Progenitor cell of endocrine pancreas (in vitro differentiated cells): ENCODE data around the gene NOX4. TPM values are rescaled to one million over a fixed set of nuclear protein-coding genes. Genes with fewer than 3 reads are reported as not detected.

Experiments used
- DNase-seq: peaks from one replicate; pipeline ENCODE4 v3.0.0; 2021; ENCODE audit warnings: low spot score; ENCODE audit not compliant: unreplicated experiment
- H3K27ac Mint-ChIP-seq: 2 replicates; pipeline ENCODE4 v1.8.0; 2021; ENCODE audit warnings: mild to moderate bottlenecking, moderate library complexity, mixed read lengths
- H3K27me3 Mint-ChIP-seq: 2 replicates; pipeline ENCODE4 v1.8.0; 2021; ENCODE audit warnings: mixed read lengths
- H3K36me3 Mint-ChIP-seq: 2 replicates; pipeline ENCODE4 v1.8.0; 2022; ENCODE audit warnings: mixed read lengths; ENCODE audit not compliant: insufficient read depth
- H3K4me1 Mint-ChIP-seq: 2 replicates; pipeline ENCODE4 v1.8.0; 2021; ENCODE audit warnings: low read depth, mixed read lengths
- H3K4me3 Mint-ChIP-seq: 2 replicates; pipeline ENCODE4 v1.8.0; 2021; ENCODE audit warnings: low read depth, mild to moderate bottlenecking, moderate library complexity, mixed read lengths
- H3K9me3 Mint-ChIP-seq: 2 replicates; pipeline ENCODE4 v1.8.0; 2021; ENCODE audit warnings: low read depth, mixed read lengths
- long read RNA-seq: library from polyadenylated mRNA; unstranded; transcript quantifications from one replicate; pipeline ENCODE4 v2.0.0, GENCODE V29; 2020
- total RNA-seq: library from RNA; stranded (reverse); gene quantifications from 2 replicates; pipeline ENCODE4 v1.2.1, GENCODE V29; 2021
- TF ChIP-seq, protein P1 (sequence below): fragments of 200-600 bp; sonication (generic); IDR thresholded peaks from one replicate; pipeline ENCODE4 v1.5.0; 2021; ENCODE audit warnings: antibody characterized with exemption, mild to moderate bottlenecking; ENCODE audit not compliant: unreplicated experiment

Gene NOX4
- total RNA-seq, result 6.7 and 7.9 TPM in 2 replicates
- long read RNA-seq, transcript NOX4-201 (18 exons, 2,388 nt), result major isoform, 7 of 33 reads
- long read RNA-seq, partial matches to known transcripts, result 4 of 33 reads
- long read RNA-seq, other reads (novel, unspliced or antisense), result 19 of 33 reads

DNA sequence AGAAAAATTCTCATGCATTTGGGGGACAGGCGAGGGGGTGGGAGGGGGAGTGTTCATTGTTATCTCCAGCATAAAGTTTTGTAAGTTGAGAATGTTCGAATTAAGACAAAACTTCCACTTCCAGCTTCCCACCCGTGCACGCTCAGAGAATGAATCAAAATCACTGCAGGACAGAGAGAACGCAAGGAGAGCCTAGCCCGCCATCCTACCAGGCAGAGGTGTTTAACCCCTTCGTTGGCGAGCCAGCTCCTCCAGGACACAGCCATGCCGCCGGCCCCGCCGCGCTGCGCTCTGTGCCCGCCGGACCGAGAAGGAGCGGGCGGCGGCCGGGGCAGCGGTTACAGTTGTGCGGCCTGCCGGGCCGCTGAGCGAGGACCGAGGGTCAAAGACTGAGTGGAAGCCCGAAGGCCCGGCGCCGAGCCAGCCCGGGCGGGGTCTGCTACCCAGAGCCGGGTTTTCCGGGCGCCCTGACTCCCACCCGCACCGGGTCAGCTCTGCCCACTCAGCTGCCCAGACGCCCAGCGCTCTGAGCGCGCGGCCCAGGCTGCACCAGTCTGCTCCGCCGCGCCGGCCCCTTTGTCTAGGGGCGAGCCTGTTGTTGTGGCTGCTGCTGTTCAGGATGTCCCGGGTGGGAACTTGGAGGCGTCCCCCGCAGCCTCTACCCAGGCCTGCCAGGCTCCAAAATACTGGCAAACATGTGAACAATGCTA is at the start of gene NOX4:
Gene NOX4, minus strand, starts transcription at position 395 of the 710 bp plus-strand sequence. Its CDS starts 129 bp downstream, at position 266.
- Mint-ChIP-seq H3K27me3 (no peaks in the 10 kb centered on the region), H3K4me1 (peaks cover 24% of the 10 kb centered on the region), H3K27ac (peak within 1 kb of the TSS; percentile 97)

DNA sequence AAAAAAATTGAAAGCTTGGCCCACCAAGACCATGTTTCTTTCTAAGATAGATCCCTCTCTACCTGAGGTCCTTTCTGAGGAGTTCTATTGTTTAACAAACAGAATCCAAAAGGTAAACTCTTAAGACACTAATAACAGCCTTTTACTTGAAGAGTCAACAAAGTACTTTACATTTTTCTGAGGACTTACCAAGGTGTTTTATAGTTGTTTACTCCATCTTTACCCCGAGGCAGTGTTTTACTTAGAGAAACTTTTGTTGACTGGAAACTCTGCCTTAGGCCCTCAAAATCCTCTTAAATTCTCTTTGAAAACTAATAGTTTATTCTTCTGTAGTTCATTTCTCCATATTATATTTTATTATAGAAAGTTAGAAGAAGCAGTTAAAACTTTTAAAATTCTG is 49.7 kb upstream of the NOX4 start:
- Mint-ChIP-seq H3K4me3 (no peak overlapping the region), H3K27me3 (no peaks in the 10 kb centered on the region)

More for the DNA sequence above, at the start of gene NOX4:
- H3K4me3 Mint-ChIP-seq, result peak within 1 kb of the TSS; percentile 88
- H3K36me3 Mint-ChIP-seq, result peaks cover 1% of the 10 kb centered on the region
- DNase-seq, result peak; percentile 62
- no peaks in the 10 kb centered on the region for H3K9me3 Mint-ChIP-seq
- TF ChIP-seq, protein P1, sequence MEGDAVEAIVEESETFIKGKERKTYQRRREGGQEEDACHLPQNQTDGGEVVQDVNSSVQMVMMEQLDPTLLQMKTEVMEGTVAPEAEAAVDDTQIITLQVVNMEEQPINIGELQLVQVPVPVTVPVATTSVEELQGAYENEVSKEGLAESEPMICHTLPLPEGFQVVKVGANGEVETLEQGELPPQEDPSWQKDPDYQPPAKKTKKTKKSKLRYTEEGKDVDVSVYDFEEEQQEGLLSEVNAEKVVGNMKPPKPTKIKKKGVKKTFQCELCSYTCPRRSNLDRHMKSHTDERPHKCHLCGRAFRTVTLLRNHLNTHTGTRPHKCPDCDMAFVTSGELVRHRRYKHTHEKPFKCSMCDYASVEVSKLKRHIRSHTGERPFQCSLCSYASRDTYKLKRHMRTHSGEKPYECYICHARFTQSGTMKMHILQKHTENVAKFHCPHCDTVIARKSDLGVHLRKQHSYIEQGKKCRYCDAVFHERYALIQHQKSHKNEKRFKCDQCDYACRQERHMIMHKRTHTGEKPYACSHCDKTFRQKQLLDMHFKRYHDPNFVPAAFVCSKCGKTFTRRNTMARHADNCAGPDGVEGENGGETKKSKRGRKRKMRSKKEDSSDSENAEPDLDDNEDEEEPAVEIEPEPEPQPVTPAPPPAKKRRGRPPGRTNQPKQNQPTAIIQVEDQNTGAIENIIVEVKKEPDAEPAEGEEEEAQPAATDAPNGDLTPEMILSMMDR, result no peak

DNA sequence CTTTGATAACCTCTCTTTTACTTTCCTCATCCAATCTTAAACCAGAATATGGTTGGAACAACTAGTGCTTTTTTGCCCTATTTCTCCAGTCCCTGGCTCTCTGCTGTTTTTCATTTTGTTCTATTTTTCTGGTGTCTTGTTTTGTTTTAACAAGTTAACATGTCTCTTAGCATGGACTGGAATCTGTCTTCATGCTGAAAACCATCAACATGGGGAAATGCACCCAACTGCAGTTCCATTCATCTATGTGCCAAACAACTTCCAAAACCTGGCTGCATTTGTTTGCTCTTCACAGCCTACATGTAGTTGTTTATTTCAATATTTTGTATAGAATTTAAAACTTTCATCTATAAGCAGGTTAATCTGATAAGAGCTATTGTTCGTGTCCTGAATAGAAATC is 46.8 kb upstream of the NOX4 start:
- Mint-ChIP-seq H3K4me1 (no peaks in the 10 kb centered on the region), H3K27ac (no peak overlapping the region), H3K36me3 (no peaks in the 10 kb centered on the region), H3K9me3 (no peaks in the 10 kb centered on the region), H3K4me3 (no peak overlapping the region), H3K27me3 (no peaks in the 10 kb centered on the region)
- no peak for DNase-seq
- TF ChIP-seq, protein P1, result no peak

More for the DNA sequence above, 49.7 kb upstream of the NOX4 start:
- no peaks in the 10 kb centered on the region for H3K36me3 Mint-ChIP-seq
- no peak for DNase-seq
- H3K27ac Mint-ChIP-seq, result no peak overlapping the region
- H3K9me3 Mint-ChIP-seq, result no peaks in the 10 kb centered on the region
- H3K4me1 Mint-ChIP-seq, result peaks cover 2% of the 10 kb centered on the region
- TF ChIP-seq, protein P1, result no peak

DNA sequence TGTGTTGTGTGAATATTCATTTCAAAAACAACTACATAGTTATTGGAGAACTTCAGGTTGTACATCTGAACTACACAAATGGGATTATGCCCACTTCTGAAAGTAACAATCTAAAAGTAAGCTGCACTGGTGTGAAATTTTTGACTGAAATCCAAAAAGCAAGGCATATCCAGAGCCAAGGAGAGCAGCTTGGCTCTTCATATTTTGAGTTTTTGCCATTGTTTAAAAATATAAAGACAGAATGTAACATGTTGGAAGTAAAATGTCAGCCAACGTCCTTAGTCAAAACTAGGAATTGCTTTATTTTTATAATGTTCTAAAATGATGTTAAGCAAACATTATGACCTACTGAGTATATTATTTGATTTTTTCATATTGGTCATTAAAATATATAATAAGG is 45.8 kb upstream of the NOX4 start:
- Mint-ChIP-seq H3K9me3 (no peaks in the 10 kb centered on the region), H3K4me3 (no peak overlapping the region), H3K4me1 (no peaks in the 10 kb centered on the region), H3K27ac (no peak overlapping the region), H3K36me3 (no peaks in the 10 kb centered on the region), H3K27me3 (no peaks in the 10 kb centered on the region)
- DNase-seq, result no peak
- TF ChIP-seq, protein P1, result no peak

DNA sequence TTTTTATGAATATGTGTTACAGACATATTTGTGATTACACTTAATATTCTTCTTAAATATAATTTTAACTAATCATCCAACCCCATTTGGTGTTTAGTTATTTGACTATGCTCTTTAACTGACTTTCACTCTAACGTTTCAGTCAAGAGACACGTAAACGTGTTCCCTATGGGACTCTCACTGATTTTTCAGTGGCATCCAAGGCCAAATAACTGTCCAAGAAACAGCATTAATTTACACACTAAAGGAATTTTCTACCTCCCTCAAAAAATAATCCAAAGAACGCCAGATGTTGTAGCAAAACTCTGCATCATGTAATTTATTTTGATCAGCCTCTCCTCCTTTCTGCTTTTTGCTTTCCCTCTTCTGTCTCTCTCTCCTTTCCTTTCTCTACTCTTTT is 44.0 kb upstream of the NOX4 start:
- Mint-ChIP-seq H3K27me3 (no peaks in the 10 kb centered on the region), H3K36me3 (no peaks in the 10 kb centered on the region), H3K27ac (no peak overlapping the region), H3K4me3 (no peak overlapping the region), H3K4me1 (peaks cover 2% of the 10 kb centered on the region), H3K9me3 (no peaks in the 10 kb centered on the region)
- TF ChIP-seq, protein P1, result no peak
- DNase-seq, result no peak
